Stimulated activated CD8-positive, alpha-beta memory T cell treated with anti-CD3 and anti-CD28 coated beads, Interleukin-4, amount 100 ng/mL, for 24 hours (primary cell): Measurements from ENCODE around the gene FCHSD2.
"Not testable (repeated sequence)": the region's sequence is repeated elsewhere in the genome, so short reads cannot be mapped to it uniquely, and the experiment has no call there.

Experiments
- DNase-seq: peaks from one replicate; pipeline ENCODE4 v3.0.0-alpha.2; 2020; ENCODE audit warnings: low read depth

FCHSD2 gene

DNA sequence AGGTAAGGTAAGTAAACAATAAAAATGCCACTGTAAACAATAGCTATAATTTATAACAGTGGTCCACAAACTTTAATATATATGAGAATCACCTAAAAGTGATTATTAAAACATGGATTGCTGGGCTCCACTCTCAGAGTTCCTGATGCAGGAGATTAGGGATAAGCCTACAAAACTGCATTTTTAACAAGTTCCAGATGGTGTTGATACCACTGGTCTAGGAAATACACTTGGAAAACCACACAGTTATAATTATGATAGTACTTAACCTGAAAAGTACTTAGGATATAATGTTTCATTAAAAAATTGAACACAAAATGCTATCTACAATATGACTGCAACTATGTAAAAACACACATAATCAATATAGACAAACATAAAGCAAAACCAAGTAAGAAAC, 20.4 kb downstream of the FCHSD2 start:
- no peak for DNase-seq

- no peak for DNase-seq
Measured at GRCh38 chr11:73117071-73117470, 25.0 kb downstream of the FCHSD2 start.

- no peak for DNase-seq
Measured at GRCh38 chr11:73116636-73117035, 25.5 kb downstream of the FCHSD2 start.

DNA sequence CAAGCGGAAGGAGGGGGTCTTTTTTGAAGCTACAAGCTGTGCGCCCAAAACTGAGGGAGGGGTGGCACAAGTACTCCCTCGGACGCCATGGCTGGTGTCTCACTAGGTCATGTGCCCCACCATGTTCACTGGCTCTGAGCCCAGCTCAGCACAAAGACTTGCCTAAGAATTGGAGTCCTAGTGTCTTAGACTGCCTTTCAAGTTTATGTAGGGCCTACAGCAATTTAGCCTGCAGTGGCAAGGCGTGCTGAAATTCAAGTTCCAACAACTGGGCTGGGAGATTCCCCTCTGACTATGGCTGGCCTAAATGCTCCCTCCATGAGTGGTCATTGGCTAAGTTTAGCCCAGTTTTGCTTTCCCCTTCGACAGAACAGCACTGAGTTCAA, 27.3 kb downstream of the FCHSD2 start:
- DNase-seq, result no peak

- DNase-seq, result no peak
Measured at GRCh38 chr11:73114110-73114834, 27.8 kb downstream of the FCHSD2 start.

DNA sequence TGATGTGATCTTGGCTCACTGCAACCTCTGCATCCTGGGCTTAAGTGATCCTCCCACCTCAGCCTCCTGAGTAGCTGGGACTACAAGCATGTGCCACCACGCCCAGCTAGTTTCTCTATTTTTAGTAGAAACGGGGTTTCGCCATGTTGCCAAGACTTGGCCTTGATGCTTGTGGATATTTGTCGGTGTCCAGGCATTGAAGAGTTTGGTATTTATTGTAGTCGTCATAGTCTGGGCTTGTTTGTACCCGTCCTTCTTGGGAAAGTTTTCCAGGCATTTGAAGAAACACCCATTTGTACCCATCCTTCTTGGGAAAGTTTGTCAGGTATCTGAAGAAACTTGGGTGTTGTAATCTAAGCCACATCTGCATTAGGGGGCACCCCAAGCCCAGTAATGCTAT, 28.7 kb downstream of the FCHSD2 start:
- no peak for DNase-seq

- DNase-seq, result no peak
Measured at GRCh38 chr11:73107597-73107996, 34.5 kb downstream of the FCHSD2 start.

- DNase-seq, result no peak
Measured at GRCh38 chr11:73106347-73106746, 35.8 kb downstream of the FCHSD2 start.

DNA sequence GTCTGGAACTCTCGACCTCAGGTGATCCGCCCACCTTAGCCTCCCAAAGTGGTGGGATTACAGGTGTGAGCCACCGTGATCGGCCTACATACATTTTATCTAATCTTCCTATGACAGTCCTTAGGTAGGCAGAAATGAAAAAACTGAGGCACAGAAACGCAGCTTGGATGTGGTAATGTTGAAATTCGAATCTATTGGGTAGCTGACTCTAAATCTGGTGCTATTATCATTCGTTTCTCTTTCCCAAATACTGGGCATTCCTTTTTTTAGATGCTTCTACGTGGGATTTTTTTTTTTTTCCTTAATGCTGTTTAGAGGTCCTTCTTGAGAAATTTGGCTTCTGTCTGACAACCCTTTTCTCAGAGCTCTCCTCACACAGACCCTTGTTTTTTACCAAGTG, 41.5 kb downstream of the FCHSD2 start:
- no peak for DNase-seq

DNA sequence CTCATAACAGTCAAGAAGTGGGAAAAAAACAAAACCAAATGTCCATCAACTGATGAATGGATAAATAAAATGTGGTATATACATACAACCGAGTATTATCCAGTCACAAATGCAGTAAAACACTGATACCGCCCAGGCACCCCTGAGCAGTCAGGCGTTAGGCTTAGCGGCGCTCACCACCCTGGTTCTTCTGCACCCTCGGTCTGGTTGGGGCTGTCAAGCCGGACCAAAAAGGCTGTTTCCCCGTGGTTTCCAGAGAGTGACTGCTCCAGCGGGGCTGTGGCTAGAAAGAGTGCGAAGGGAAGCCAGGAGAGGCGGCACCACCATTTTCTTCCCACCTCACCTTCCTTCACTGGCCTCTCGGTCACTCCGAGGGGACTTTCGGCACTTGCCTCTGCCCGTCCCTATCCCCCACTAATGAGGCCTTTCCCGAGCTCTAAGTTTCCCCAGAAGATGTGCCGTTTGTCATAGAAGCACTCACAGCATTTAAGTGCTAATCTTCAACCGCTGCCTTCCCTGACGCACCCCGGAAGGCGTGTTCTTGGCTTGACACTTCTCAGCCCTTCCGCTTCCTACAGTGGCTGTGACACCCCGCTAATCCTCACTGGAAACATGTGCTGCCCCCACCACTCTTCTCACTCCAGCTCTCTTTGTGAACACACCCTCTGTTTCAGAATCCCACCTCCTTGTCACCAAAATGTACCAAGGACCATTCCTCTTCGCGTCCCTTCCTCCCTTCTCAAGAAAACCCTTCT, 42.4 kb downstream of the FCHSD2 start:
- DNase-seq, result no peak

GRCh38 chr11:73095613-73096012, 46.5 kb downstream of the FCHSD2 start:
- DNase-seq, result no peak

GRCh38 chr11:73091521-73092305, 50.4 kb downstream of the FCHSD2 start:
- DNase-seq, result no peak

DNA sequence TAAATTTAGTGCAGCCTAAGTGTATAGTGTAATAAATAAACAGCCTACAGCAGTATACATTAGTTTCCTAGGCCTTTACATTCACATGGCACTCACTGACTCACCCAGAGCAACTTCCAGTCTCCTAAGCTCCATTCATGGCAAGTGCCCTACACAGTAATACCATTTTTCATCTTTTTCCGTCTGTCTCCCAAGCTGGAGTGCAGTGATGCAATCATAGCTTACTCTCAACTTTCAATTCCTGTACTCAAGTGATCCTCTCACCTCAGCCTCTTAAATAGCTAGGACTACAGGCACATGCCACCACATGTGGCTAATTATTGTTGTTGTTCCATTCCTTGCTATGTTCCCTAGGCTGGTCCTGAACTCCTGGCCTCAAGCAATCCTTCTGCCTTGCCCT, 54.4 kb downstream of the FCHSD2 start:
- DNase-seq, result no peak

GRCh38 chr11:73085189-73085875, 56.8 kb downstream of the FCHSD2 start:
- DNase-seq, result no peak

DNA sequence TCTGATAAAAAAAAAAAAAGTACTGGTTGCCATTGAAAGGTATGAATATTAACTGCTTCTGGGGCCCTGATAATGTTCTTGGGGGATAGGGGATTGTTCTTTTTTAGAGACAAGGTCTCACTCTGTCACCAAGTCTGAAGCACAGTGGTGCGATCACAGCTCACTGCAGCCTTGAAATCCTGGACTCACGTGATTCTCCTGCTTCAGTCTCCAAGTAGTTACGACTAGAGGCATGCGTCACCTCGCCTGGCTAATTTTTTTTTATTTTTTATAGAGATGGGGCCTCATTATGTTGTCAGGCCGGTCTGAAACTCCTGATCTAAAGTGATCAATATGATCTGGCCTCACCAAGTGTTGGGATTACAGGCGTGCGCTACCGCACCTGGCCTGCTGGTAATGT, 63.5 kb downstream of the FCHSD2 start:
- DNase-seq, result no peak

DNA sequence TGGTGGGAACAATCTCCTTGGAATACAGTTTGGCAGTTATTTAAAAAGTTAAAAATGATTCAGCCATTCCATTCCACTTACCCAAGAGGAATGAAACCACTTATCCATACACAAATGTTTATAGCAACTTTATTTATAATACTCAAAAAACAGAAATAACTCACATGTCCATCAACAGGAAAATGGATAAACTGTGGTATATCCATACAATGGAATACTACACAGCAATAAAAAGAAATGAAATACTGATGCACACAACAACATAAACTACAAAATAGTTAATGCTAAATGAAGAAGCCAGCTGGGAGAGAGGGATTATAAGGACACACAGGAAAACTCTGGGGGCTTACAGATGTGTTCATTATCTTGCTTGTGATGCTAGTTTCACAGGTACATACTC, 64.7 kb downstream of the FCHSD2 start:
- DNase-seq, result no peak

GRCh38 chr11:73074319-73074718, 67.8 kb downstream of the FCHSD2 start:
- no peak for DNase-seq

DNA sequence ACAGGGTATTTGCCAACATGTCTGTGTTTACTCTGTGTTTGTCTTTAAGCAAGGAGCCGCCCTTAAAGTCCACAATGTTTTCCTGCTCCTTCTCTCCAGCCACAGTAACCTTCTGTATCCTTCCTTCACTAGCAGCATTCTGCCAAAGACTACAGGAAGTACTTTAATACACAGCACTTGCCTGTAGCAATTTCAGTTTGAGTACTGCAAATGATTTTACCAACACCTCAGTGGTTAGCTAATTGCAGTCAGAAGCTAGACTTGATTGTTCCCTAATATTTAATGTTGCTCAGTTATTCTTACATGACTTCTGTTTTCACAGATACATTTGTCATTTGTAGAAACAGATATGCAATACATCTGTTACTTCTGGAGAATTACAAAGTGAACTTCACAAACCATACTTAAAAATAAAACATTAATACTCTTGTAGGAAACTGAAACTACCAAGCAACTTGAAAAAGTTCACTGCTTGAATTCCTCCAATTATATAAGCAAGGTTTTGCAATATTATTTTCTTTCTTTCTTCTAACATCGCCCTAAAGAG, 69.1 kb downstream of the FCHSD2 start:
- no peak for DNase-seq

DNA sequence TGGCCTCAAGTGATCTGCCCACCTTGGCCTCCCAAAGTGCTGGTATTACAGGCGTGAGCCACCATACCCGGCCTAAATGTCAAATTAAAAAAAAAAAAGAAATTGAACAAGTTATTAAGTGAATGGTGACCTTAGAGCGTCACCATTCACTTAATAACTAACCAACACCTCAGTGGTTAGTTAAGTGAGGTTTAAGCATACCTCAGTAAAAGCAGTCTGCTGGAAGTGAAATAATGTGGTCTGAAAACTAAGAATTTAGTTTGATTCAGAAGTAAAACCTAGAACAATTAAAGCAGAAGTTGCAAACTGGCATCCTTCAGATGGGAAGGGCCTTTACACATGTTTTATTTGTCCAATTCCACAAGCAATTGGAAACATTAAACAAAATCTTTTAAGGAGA, 71.5 kb downstream of the FCHSD2 start:
- no peak for DNase-seq

DNA sequence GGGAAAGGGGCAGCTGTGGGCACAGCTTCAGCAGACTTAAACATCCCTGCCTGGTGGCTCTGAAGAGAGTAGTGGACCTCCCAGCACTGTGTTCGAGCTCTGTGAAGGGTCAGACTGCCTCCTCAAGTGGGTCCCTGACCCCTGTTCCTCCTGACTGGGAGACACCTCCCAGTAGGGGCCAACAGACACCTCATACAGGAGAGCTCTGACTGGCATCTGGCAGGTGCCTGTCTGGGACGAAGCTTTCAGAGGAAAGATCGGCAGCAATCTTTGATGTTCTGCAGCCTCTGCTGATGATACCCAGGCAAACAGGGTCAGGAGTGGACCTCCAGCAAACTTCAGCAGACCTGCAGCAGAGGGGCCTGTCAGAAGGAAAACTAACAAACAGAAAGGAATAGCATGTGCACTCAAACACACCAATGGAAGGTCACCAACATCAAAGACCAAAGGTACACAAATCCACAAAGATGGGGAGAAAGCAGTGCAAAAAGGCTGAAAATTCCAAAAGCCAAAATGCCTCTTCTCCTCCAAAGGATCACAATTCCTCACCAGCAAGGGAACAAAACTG, 80.2 kb downstream of the FCHSD2 start:
- DNase-seq, result not testable (repeated sequence)

GRCh38 chr11:73061434-73061833, 80.7 kb downstream of the FCHSD2 start:
- DNase-seq, result not testable (repeated sequence)

GRCh38 chr11:73059915-73060314, 82.2 kb downstream of the FCHSD2 start:
- DNase-seq, result no peak
